ENCODE measurements around the gene TSGA10IP.

The TSGA10IP gene

GRCh38 chr11:65977621-65978390, 32.5 kb downstream of the TSGA10IP start:
- Histone ChIP-seq H3K36me3 (ENCODE audit: insufficient read depth, low read length) (peaks cover 5% of the 10 kb centered on the region; the same call in 1 of the 2 replicates), H2AFZ (ENCODE audit: low read length, unreplicated experiment) (no peak overlapping the region), H3K79me2 (ENCODE audit: control insufficient read depth, insufficient read depth, low read length, unreplicated experiment) (no peaks in the 10 kb centered on the region), H3K4me1 (ENCODE audit: control insufficient read depth, insufficient read depth, low read length, unreplicated experiment) (peaks cover 7% of the 10 kb centered on the region), H3K27me3 (ENCODE audit: insufficient read depth, low read length) (no peaks in the 10 kb centered on the region), H3K27ac (ENCODE audit: low read depth, low read length) (no peak overlapping the region), H3K4me3 (ENCODE audit: low read depth, low read length) (no peak overlapping the region)

DNA sequence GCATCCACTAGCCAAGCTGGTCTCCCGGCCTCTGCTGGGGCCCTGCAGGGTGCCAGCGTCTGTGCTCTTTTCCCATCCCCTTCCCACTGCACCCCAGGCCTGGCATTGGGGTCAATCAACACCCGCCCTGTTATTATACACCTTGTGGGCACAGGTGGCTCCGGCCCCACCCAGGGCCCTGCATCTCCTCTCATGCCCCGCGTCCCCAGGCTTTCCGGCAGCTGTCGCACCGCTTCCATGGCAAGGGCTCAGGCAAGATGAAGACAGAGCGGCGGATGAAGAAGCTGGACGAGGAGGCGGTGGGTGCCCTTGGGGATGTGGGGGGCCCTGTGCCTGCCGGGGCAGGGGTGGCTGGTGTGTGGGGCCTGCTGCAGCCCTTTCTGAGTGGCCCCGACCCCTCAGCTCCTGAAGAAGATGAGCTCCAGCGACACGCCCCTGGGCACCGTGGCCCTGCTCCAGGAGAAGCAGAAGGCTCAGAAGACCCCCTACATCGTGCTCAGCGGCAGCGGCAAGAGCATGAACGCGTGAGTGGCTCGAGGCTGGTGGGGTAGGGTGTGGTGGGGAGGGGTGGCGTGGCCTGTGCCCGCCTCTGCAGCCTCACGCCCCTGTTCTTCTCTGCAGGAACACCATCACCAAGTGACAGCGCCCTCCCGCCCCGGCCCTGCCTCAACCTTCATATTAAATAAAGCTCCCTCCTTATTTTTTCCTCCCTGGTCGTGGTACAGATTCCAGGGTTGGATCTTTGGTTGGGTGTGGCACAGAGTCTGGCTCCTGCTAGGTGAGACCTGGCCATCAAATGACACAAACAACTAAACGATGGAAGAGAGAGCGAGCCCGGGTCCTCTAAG, 33.3 kb downstream of the TSGA10IP start:
- no peak overlapping the region for H3K27ac ChIP-seq (ENCODE audit: low read depth, low read length)
- peaks cover 5% of the 10 kb centered on the region; the same call in 1 of the 2 replicates for H3K36me3 ChIP-seq (ENCODE audit: insufficient read depth, low read length)
- H2AFZ ChIP-seq (ENCODE audit: low read length, unreplicated experiment), result no peak overlapping the region
- H3K27me3 ChIP-seq (ENCODE audit: insufficient read depth, low read length), result no peaks in the 10 kb centered on the region
- no peaks in the 10 kb centered on the region for H3K79me2 ChIP-seq (ENCODE audit: control insufficient read depth, insufficient read depth, low read length, unreplicated experiment)
- peaks cover 1% of the 10 kb centered on the region for H3K4me1 ChIP-seq (ENCODE audit: control insufficient read depth, insufficient read depth, low read length, unreplicated experiment)
- no peak overlapping the region for H3K4me3 ChIP-seq (ENCODE audit: low read depth, low read length)

DNA sequence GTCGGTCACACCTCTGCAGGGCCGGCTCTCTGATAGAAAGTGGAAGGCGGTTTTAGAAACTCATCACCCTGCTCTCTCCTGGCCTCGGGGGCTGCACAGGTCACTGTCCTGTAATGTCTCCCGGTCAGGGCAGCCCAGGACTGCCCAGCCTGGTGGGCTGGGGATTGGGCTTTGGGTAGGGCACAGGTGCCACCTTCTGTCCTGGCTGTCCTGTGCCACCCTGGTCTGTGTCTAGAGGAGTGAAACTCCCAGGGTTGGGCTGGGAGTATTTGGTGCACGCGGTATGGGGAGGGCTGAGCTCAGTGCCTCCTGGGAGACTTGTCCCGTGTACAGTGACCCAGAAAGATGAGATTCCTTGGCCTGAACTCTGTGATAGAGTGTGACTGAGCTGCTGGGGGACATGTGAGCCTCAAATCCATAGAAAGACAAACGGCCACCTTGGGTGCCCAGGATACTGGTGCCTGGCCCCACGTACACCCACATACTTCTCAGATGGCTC, 34.0 kb downstream of the TSGA10IP start:
- H3K27ac ChIP-seq (ENCODE audit: low read depth, low read length), result no peak overlapping the region
- peaks cover 5% of the 10 kb centered on the region; the same call in 1 of the 2 replicates for H3K36me3 ChIP-seq (ENCODE audit: insufficient read depth, low read length)
- no peaks in the 10 kb centered on the region for H3K79me2 ChIP-seq (ENCODE audit: control insufficient read depth, insufficient read depth, low read length, unreplicated experiment)
- H3K4me1 ChIP-seq (ENCODE audit: control insufficient read depth, insufficient read depth, low read length, unreplicated experiment), result no peaks in the 10 kb centered on the region
- no peak overlapping the region for H3K4me3 ChIP-seq (ENCODE audit: low read depth, low read length)
- H3K27me3 ChIP-seq (ENCODE audit: insufficient read depth, low read length), result no peaks in the 10 kb centered on the region
- H2AFZ ChIP-seq (ENCODE audit: low read length, unreplicated experiment), result no peak overlapping the region

- no peak overlapping the region for H3K4me3 ChIP-seq (ENCODE audit: low read depth, low read length)
- H3K4me1 ChIP-seq (ENCODE audit: control insufficient read depth, insufficient read depth, low read length, unreplicated experiment), result no peaks in the 10 kb centered on the region
- no peak overlapping the region for H2AFZ ChIP-seq (ENCODE audit: low read length, unreplicated experiment)
- no peaks in the 10 kb centered on the region for H3K79me2 ChIP-seq (ENCODE audit: control insufficient read depth, insufficient read depth, low read length, unreplicated experiment)
- H3K27me3 ChIP-seq (ENCODE audit: insufficient read depth, low read length), result no peaks in the 10 kb centered on the region
- peaks cover 5% of the 10 kb centered on the region; the same call in 1 of the 2 replicates for H3K36me3 ChIP-seq (ENCODE audit: insufficient read depth, low read length)
- no peak overlapping the region for H3K27ac ChIP-seq (ENCODE audit: low read depth, low read length)
These were observed 35.9 kb downstream of the TSGA10IP start for GRCh38 chr11:65981101-65981740.

DNA sequence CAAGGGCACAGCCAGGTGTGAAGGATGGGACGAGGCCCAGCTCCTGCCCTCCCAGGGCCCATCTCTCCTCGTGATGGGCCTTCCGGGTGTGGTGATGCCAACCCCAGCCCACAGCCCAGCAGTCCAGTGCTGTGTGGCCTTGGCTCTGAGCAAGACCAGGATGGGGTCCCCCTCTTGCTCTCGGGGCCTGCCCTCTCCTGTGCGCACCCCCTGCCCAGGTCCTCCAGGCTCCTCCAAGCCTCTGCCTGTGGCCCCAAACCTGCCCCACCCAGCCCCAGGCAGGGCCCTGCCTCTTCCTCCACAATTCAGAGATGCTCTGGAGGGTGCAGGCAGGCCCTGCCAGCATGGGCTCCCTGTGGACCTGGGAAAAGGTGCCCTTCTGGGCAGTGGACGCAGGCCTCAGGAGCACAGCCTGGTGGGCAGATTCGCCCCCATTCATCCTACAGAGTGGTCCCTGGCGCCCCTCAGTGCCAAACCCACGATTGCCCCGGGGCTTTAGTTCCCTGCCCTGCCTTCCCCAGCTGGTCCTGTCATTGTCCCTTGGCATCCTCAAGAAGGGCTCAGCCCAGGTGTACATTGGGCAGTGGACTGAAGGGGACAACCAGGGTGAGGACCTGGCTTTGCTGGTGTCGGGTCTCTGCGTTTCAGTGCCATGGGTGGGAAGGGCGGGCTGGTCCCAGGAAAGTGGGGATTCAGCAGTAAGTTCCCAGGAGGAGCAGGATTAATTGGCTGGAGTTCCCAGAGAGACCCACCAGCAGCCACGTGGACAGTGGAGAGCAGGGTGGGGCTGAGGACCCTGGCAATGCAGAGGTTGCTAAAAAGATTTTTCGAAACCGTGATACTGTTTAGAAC, 36.9 kb downstream of the TSGA10IP start:
- Histone ChIP-seq H3K4me1 (ENCODE audit: control insufficient read depth, insufficient read depth, low read length, unreplicated experiment) (no peaks in the 10 kb centered on the region), H3K36me3 (ENCODE audit: insufficient read depth, low read length) (peaks cover 5% of the 10 kb centered on the region; the same call in 1 of the 2 replicates), H2AFZ (ENCODE audit: low read length, unreplicated experiment) (no peak overlapping the region), H3K79me2 (ENCODE audit: control insufficient read depth, insufficient read depth, low read length, unreplicated experiment) (no peaks in the 10 kb centered on the region), H3K4me3 (ENCODE audit: low read depth, low read length) (no peak overlapping the region), H3K27ac (ENCODE audit: low read depth, low read length) (no peak overlapping the region), H3K27me3 (ENCODE audit: insufficient read depth, low read length) (no peaks in the 10 kb centered on the region)

DNA sequence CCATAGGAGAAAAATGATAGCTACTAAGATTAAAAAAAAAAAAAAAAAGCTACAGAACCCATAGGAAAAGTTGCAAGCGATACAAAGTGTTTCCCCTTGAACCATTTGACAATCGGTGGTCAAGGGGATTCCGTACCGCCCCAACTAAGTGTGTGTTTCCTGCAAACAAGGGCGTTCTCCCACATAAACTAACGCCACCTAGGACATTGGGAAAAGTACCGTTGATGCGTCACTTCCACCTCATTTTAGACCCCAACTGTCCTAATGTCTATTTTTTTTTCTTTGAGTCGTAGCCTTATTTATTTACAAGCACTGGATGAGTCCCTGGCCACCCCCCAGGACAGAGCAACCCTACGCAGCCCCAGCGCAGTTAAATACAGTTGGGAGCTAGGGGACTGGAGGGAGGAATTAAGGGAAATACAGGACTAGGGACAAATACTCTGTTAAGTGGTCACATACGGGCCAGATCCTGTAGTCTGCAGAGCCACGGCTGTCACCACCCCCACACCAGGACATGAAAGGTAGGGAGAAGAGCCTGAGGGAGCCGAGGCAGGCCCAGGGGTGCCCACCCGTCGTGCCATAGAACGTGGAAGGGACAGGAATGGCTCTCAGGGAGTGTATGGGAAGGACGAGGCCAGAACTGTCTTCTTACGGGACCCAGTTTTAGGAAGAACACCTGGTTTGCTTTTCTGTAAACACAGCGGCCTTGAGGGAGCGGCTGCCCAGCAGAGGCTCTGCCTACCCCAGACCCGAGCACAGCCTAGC, 37.7 kb downstream of the TSGA10IP start:
- no peaks in the 10 kb centered on the region for H3K4me1 ChIP-seq (ENCODE audit: control insufficient read depth, insufficient read depth, low read length, unreplicated experiment)
- no peak overlapping the region for H3K4me3 ChIP-seq (ENCODE audit: low read depth, low read length)

DNA sequence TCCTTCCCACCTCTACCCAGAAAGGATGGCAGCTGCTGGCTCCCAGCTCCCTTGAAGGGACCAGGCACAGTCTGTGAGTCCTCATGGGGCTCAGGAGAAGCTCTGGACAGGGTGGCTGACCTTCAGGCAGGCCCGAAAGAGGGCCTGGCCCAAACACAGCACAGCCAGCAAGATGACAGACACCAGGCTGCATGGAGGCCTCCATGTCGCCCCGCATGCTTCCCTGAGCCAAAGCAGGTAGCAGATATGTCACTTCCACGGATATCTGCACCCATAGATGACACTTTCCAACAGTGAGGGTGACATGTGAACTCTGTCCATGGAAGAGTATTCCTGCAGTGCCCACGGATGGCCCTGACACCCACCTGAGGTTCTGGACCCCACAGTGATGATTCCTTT, 38.3 kb downstream of the TSGA10IP start:
- Histone ChIP-seq H3K79me2 (ENCODE audit: control insufficient read depth, insufficient read depth, low read length, unreplicated experiment) (no peaks in the 10 kb centered on the region), H3K27me3 (ENCODE audit: insufficient read depth, low read length) (no peaks in the 10 kb centered on the region), H3K4me3 (ENCODE audit: low read depth, low read length) (no peak overlapping the region), H3K27ac (ENCODE audit: low read depth, low read length) (no peak overlapping the region), H2AFZ (ENCODE audit: low read length, unreplicated experiment) (no peak overlapping the region), H3K36me3 (ENCODE audit: insufficient read depth, low read length) (no peaks in the 10 kb centered on the region), H3K4me1 (ENCODE audit: control insufficient read depth, insufficient read depth, low read length, unreplicated experiment) (no peaks in the 10 kb centered on the region)

More for the DNA sequence above, 37.7 kb downstream of the TSGA10IP start:
- H3K27ac ChIP-seq (ENCODE audit: low read depth, low read length), result no peak overlapping the region
- no peak overlapping the region for H2AFZ ChIP-seq (ENCODE audit: low read length, unreplicated experiment)
- H3K79me2 ChIP-seq (ENCODE audit: control insufficient read depth, insufficient read depth, low read length, unreplicated experiment), result no peaks in the 10 kb centered on the region
- no peaks in the 10 kb centered on the region for H3K27me3 ChIP-seq (ENCODE audit: insufficient read depth, low read length)
- H3K36me3 ChIP-seq (ENCODE audit: insufficient read depth, low read length), result peaks cover 5% of the 10 kb centered on the region; the same call in 1 of the 2 replicates

- no peak overlapping the region for H3K4me3 ChIP-seq (ENCODE audit: low read depth, low read length)
- no peaks in the 10 kb centered on the region for H3K27me3 ChIP-seq (ENCODE audit: insufficient read depth, low read length)
- H3K27ac ChIP-seq (ENCODE audit: low read depth, low read length), result no peak overlapping the region
- H3K36me3 ChIP-seq (ENCODE audit: insufficient read depth, low read length), result peaks cover 2% of the 10 kb centered on the region; the same call in 1 of the 2 replicates
- H3K4me1 ChIP-seq (ENCODE audit: control insufficient read depth, insufficient read depth, low read length, unreplicated experiment), result no peaks in the 10 kb centered on the region
- H2AFZ ChIP-seq (ENCODE audit: low read length, unreplicated experiment), result no peak overlapping the region
- H3K79me2 ChIP-seq (ENCODE audit: control insufficient read depth, insufficient read depth, low read length, unreplicated experiment), result no peaks in the 10 kb centered on the region
These were observed 42.1 kb downstream of the TSGA10IP start for GRCh38 chr11:65987336-65987735.

DNA sequence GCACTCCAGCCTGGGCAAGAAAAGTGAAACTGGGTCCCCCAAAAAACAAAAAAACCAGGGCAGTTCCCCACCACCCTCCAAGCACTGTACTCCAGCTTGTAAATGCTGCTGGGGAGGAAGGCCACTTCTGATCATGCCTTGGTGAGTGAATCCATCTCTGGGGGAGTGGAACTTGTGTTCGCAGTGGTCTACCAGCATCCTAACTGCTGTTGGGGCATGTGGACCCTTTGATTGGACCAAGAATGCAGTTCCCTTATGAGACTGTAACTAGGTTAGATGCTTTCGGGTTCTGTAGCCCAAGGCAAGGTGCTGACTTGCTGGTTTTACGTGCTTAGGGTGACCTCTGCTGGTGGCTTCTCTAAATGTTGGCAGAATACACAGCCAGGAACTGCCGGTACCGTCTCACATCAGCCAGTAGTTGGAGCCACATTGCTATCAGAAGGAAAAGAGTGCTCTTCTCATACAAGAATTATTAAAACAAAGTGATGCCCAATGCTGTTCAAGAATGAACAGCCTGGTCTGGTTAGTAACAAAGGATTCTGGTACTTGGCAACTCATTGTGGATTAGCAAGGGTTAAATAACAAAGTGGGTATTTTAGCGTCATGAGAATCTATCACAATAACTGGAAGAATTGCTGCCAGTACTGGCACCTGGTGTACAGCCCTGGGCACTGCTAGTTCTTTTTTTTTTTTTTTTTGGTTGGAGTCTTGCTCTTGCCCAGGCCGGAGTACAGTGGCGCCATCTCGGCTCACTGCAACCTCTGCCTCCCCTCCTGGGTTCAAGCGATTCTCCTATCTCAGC, 43.7 kb downstream of the TSGA10IP start:
- no peak overlapping the region for H3K27ac ChIP-seq (ENCODE audit: low read depth, low read length)
- H2AFZ ChIP-seq (ENCODE audit: low read length, unreplicated experiment), result no peak overlapping the region

More for the DNA sequence above, 43.7 kb downstream of the TSGA10IP start:
- H3K4me1 ChIP-seq (ENCODE audit: control insufficient read depth, insufficient read depth, low read length, unreplicated experiment), result no peaks in the 10 kb centered on the region
- H3K36me3 ChIP-seq (ENCODE audit: insufficient read depth, low read length), result peaks cover 2% of the 10 kb centered on the region; the same call in 1 of the 2 replicates
- H3K79me2 ChIP-seq (ENCODE audit: control insufficient read depth, insufficient read depth, low read length, unreplicated experiment), result no peaks in the 10 kb centered on the region
- H3K27me3 ChIP-seq (ENCODE audit: insufficient read depth, low read length), result no peaks in the 10 kb centered on the region
- H3K4me3 ChIP-seq (ENCODE audit: low read depth, low read length), result no peak overlapping the region

Measured in ACC112 (cell line).